ENCODE results near the gene ETFB.

The ETFB gene

GRCh38 chr19:51320280-51320657 lies 45.9 kb downstream of the ETFB start:
- TF ChIP-seq, protein P1, sequence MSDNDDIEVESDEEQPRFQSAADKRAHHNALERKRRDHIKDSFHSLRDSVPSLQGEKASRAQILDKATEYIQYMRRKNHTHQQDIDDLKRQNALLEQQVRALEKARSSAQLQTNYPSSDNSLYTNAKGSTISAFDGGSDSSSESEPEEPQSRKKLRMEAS (IDR thresholded peaks at IDR 0.05; ENCODE audit: low read depth, low read length), result no peak
- TF ChIP-seq MYC (IDR thresholded peaks at IDR 0.05; ENCODE audit: low read depth, low read length) (no peak), POLR2A (IDR thresholded peaks at IDR 0.05; ENCODE audit: extremely low read depth, insufficient read length) (no peak)
- TF ChIP-seq, protein P2, sequence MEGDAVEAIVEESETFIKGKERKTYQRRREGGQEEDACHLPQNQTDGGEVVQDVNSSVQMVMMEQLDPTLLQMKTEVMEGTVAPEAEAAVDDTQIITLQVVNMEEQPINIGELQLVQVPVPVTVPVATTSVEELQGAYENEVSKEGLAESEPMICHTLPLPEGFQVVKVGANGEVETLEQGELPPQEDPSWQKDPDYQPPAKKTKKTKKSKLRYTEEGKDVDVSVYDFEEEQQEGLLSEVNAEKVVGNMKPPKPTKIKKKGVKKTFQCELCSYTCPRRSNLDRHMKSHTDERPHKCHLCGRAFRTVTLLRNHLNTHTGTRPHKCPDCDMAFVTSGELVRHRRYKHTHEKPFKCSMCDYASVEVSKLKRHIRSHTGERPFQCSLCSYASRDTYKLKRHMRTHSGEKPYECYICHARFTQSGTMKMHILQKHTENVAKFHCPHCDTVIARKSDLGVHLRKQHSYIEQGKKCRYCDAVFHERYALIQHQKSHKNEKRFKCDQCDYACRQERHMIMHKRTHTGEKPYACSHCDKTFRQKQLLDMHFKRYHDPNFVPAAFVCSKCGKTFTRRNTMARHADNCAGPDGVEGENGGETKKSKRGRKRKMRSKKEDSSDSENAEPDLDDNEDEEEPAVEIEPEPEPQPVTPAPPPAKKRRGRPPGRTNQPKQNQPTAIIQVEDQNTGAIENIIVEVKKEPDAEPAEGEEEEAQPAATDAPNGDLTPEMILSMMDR (IDR thresholded peaks at IDR 0.05; ENCODE audit: low read depth, low read length), result no peak
- DNase-seq (ENCODE audit: low read depth), result no peak
- no peak overlapping the region for H3K4me3 ChIP-seq (ENCODE audit: low read depth, low read length)

DNA sequence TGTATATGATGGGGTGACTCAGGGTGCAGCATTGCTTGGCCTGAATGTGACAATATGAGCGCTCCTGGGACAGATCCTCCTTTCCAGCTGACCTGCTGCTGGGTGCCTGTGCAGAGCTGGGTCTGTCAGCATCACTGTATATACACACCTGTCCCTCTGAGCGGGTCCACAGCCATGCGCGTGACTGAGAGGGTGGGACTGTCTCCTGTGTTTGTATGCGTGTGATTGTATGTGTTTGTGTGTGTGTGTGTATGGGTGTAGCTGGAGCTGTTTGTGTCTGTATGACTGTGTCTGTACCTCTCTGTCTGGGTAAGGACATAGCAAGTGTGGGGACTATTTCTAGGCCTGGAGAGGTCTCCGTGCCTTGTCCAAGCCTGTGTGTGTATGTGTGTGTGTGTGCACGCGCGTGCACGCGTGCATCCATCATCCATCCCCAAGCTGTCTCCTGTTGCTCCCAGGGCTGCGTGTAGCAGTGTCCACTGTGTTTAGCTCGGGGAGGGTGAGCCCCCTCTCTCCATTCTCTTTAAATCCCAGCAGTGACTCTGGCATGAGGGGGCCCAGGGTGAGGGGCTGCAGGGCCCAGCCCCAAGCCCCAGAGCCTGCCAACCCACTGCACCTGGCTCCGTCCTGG lies 46.4 kb downstream of the ETFB start:
- DNase-seq (ENCODE audit: low read depth), result no peak
- no peak overlapping the region for H3K4me3 ChIP-seq (ENCODE audit: low read depth, low read length)

GRCh38 chr19:51318687-51319648 lies 47.2 kb downstream of the ETFB start:
- DNase-seq (ENCODE audit: low read depth), result peak; percentile 43
- TF ChIP-seq, protein P1 (IDR thresholded peaks at IDR 0.05; ENCODE audit: low read depth, low read length), result no peak
- TF ChIP-seq MYC (IDR thresholded peaks at IDR 0.05; ENCODE audit: low read depth, low read length) (no peak), POLR2A (IDR thresholded peaks at IDR 0.05; ENCODE audit: extremely low read depth, insufficient read length) (no peak)
- TF ChIP-seq, protein P2 (IDR thresholded peaks at IDR 0.05; ENCODE audit: low read depth, low read length), result no peak
- H3K4me3 ChIP-seq (ENCODE audit: low read depth, low read length), result no peak overlapping the region

More for the DNA sequence above, 46.4 kb downstream of the ETFB start:
- TF ChIP-seq, protein P1 (IDR thresholded peaks at IDR 0.05; ENCODE audit: low read depth, low read length), result no peak
- TF ChIP-seq, protein P2 (IDR thresholded peaks at IDR 0.05; ENCODE audit: low read depth, low read length), result no peak
- TF ChIP-seq POLR2A (IDR thresholded peaks at IDR 0.05; ENCODE audit: extremely low read depth, insufficient read length), result no peak

DNA sequence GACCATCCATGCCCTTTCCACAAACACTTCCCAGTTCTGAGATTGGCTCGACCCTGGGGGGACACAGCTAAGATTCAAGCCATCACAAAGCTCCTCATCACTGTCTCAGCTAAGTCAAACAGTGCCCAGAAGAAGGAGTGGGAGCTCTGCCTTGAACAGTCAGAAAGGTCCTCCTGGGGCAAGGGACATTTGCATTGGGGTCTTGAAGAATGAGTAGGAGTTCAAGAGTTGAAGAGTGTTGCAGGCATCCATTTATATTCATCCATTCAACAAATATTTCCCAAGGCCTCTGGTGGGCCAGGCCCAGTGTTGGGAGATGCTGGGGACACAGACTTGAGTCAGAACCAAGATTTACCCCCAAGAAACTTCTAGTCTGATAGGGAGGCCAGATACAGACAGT lies 48.2 kb downstream of the ETFB start:
- no peak for TF ChIP-seq POLR2A (IDR thresholded peaks at IDR 0.05; ENCODE audit: extremely low read depth, insufficient read length)
- no peak for TF ChIP-seq MYC (IDR thresholded peaks at IDR 0.05; ENCODE audit: low read depth, low read length)
- TF ChIP-seq, protein P1 (IDR thresholded peaks at IDR 0.05; ENCODE audit: low read depth, low read length), result no peak
- TF ChIP-seq, protein P2 (IDR thresholded peaks at IDR 0.05; ENCODE audit: low read depth, low read length), result no peak
- no peak for DNase-seq (ENCODE audit: low read depth)
- H3K4me3 ChIP-seq (ENCODE audit: low read depth, low read length), result no peak overlapping the region

DNA sequence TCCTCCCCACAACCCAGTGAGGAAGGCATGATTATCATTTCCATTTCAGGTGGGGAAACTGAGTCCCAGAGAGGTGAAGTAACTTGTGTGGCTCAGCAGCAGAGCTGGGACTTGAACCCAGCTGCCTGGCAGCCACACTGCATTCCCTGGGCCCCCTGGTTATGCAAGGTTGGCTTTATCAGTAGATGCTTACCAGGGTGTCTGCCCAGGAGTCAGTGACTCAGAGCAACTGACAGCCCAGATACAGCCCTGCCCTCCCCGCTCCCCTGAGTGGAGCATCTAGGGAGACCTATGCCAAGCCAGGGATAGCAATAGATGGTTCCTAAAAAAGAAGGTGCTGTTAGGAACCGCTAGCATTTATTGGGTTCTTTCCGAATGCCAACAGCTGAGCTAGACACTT lies 48.8 kb downstream of the ETFB start:
- DNase-seq (ENCODE audit: low read depth), result peak; percentile 59
- no peak overlapping the region for H3K4me3 ChIP-seq (ENCODE audit: low read depth, low read length)

More for the DNA sequence above, 48.8 kb downstream of the ETFB start:
- TF ChIP-seq POLR2A (IDR thresholded peaks at IDR 0.05; ENCODE audit: extremely low read depth, insufficient read length), result no peak
- TF ChIP-seq MYC (IDR thresholded peaks at IDR 0.05; ENCODE audit: low read depth, low read length), result no peak
- TF ChIP-seq, protein P1 (IDR thresholded peaks at IDR 0.05; ENCODE audit: low read depth, low read length), result no peak
- TF ChIP-seq, protein P2 (IDR thresholded peaks at IDR 0.05; ENCODE audit: low read depth, low read length), result no peak
